Activated CD8-positive, alpha-beta T cell treated with anti-CD3 and anti-CD28 coated beads for 36 hours (primary cell): ENCODE data around the gene ITPKB. TPM values are rescaled to one million over a fixed set of nuclear protein-coding genes. Genes with fewer than 3 reads are reported as not detected.

Experiments
- ATAC-seq: fragments of 200-7000 bp; cut with Tn5 transposase; one replicate; pipeline ENCODE4 v1.10.0; 2021; ENCODE audit warnings: mild to moderate bottlenecking, moderate library complexity
- CTCF ChIA-PET: fragments of 350-600 bp; sonication (Branson Sonifier 250); formaldehyde crosslinking; loops from one replicate; lab custom pipeline; 2021; ENCODE audit warnings: antibody characterized with exemption; lab: Charles Lee
- POLR2A ChIA-PET: fragments of 350-600 bp; sonication (Branson Sonifier 250); formaldehyde crosslinking; loops from one replicate; lab custom pipeline; 2021; ENCODE audit warnings: antibody characterized with exemption; lab: Charles Lee
- DNase-seq: peaks from one replicate; pipeline ENCODE4 v3.0.0-alpha.2; 2020
- H3K27ac Mint-ChIP-seq: one replicate; pipeline ENCODE4 v1.8.0; 2021; ENCODE audit warnings: mild to moderate bottlenecking, mixed read lengths
- H3K27me3 Mint-ChIP-seq: one replicate; pipeline ENCODE4 v1.8.0; 2021; ENCODE audit warnings: mixed read lengths
- H3K36me3 Mint-ChIP-seq: one replicate; pipeline ENCODE4 v1.8.0; 2021; ENCODE audit warnings: low read depth, mixed read lengths
- H3K4me1 Mint-ChIP-seq: one replicate; pipeline ENCODE4 v1.8.0; 2021; ENCODE audit warnings: low read depth, mixed read lengths
- H3K4me3 Mint-ChIP-seq: one replicate; pipeline ENCODE4 v1.8.0; 2021; ENCODE audit warnings: mild to moderate bottlenecking, moderate library complexity, mixed read lengths
- H3K9me3 Mint-ChIP-seq: one replicate; pipeline ENCODE4 v1.8.0; 2021; ENCODE audit warnings: mixed read lengths
- intact Hi-C: fragments of 100-400 bp; cut with micrococcal nuclease; formaldehyde crosslinking; loops from one replicate; pipeline ENCODE4 v1.10.0; 2022
- total RNA-seq, 2 experiments: library from RNA; stranded (reverse); gene quantifications; one replicate each; pipeline ENCODE4 v1.2.3, GENCODE V29; 2021
- TF ChIP-seq, protein P1 (sequence below): fragments of 200-600 bp; IDR thresholded peaks from one replicate; pipeline ENCODE4 v1.8.0; 2022; ENCODE audit warnings: antibody characterized with exemption, mild to moderate bottlenecking

The ITPKB gene
- total RNA-seq, 2 experiments from 2014 or later = 40.8 to 42.6 TPM

DNA sequence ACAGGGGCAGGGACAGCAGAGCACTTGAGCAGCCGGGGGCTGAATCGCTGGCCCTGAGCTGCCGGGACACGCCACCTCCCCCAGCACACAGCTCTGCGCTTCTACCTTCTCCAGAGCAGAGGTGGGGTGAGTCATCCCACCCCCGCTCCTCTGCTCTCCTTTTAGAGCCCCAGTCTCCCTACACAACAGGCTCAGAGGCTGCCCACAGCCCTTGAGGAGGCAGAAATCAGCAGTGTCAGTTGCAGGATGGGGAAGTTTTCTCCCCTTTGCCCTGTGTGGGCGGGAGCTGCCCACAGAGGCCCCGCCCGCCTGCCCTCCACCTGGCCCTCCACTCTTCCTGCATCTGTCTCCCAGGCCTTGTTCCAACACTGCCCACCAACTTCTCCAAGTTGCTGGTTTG is 95.9 kb downstream of the ITPKB start:
- intact Hi-C loops = loop anchor here (5.0 kb wide), 1 partner anchor 34 kb away; no protein-coding TSS in a partner anchor
- ChIA-PET CTCF (interaction anchor here (0.7 to 5.5 kb wide), 13 partner anchors 9 to 185 kb away, joined by 3 to 55 read pairs (median 5); no protein-coding TSS in a partner anchor), POLR2A (interaction anchor here (0.6 to 5.3 kb wide), 14 partner anchors 9 to 185 kb away, joined by 3 to 28 read pairs (median 5); no protein-coding TSS in a partner anchor)
- Mint-ChIP-seq H3K9me3 (no peaks in the 10 kb centered on the region), H3K36me3 (peaks cover 57% of the 10 kb centered on the region), H3K4me3 (peak overlapping the region; percentile 55), H3K27ac (peak overlapping the region; percentile 95), H3K27me3 (no peaks in the 10 kb centered on the region), H3K4me1 (peaks cover 64% of the 10 kb centered on the region)
- TF ChIP-seq, protein P1, sequence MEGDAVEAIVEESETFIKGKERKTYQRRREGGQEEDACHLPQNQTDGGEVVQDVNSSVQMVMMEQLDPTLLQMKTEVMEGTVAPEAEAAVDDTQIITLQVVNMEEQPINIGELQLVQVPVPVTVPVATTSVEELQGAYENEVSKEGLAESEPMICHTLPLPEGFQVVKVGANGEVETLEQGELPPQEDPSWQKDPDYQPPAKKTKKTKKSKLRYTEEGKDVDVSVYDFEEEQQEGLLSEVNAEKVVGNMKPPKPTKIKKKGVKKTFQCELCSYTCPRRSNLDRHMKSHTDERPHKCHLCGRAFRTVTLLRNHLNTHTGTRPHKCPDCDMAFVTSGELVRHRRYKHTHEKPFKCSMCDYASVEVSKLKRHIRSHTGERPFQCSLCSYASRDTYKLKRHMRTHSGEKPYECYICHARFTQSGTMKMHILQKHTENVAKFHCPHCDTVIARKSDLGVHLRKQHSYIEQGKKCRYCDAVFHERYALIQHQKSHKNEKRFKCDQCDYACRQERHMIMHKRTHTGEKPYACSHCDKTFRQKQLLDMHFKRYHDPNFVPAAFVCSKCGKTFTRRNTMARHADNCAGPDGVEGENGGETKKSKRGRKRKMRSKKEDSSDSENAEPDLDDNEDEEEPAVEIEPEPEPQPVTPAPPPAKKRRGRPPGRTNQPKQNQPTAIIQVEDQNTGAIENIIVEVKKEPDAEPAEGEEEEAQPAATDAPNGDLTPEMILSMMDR = no peak
- ATAC-seq (peak; percentile 88), DNase-seq (peak; percentile 91)

DNA sequence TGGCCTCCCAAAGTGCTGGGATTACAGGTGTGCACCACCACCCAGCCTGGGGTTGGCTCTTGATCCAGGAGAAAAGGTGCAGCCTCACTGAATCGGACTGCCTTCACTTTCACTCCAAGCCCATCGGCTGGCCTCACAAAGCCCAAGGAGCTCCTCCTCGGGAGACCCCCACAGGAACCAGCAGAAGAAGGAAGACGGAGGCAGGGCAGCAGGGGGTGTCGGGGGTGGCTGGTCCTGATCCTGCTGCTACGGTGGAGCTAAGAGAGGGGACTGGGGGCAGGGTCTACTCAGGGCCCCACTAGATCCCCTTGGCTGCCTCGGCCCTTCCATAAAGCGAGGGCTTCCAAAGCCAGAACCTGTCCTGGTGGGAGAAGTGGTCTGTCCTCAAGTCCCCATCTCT is 96.7 kb downstream of the ITPKB start:
- TF ChIP-seq, protein P1 = no peak
- Mint-ChIP-seq H3K27ac (peak overlapping the region; percentile 95), H3K9me3 (no peaks in the 10 kb centered on the region), H3K4me1 (peaks cover 64% of the 10 kb centered on the region), H3K27me3 (no peaks in the 10 kb centered on the region), H3K4me3 (no peak overlapping the region), H3K36me3 (peaks cover 50% of the 10 kb centered on the region)
- no peak for DNase-seq
- intact Hi-C loops = loop anchor here (5.0 kb wide), 1 partner anchor 35 kb away; no protein-coding TSS in a partner anchor
- no peak for ATAC-seq
- CTCF ChIA-PET = interaction anchor here (1.4 to 5.5 kb wide), 8 partner anchors 8 to 186 kb away, joined by 3 to 55 read pairs (median 7); no protein-coding TSS in a partner anchor
- POLR2A ChIA-PET = interaction anchor here (0.6 to 5.3 kb wide), 7 partner anchors 8 to 56 kb away, joined by 3 to 28 read pairs (median 4); no protein-coding TSS in a partner anchor

DNA sequence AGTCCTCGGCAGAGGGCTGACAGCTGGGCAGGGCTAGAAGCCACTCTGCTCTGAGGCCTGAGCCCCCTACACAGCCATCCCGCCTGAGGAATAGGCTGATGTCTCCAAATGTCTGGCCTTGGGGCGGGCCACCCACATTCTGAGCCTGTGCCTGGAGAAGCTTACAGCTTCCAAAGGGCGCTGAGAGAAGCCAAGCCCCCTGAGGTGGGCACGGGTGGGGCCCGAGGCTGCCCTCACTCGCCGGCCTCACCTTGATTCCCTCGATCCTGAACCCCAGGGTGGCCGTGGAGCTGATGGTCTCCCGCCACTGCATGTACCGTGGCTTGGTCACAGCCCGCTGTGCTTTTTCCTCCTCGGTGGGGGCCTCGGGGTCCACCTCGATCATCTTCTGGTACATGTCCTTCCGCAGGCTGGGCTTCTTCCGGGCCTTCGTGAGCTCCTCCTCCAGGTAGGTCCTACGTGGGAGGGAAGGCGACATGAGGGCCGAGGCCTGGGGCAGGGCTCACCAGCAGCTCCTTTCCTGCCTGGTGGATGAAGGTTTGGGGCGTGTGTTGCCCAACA is 97.3 kb downstream of the ITPKB start:
- Mint-ChIP-seq H3K4me1 (peaks cover 59% of the 10 kb centered on the region), H3K4me3 (no peak overlapping the region), H3K27me3 (no peaks in the 10 kb centered on the region), H3K36me3 (peaks cover 44% of the 10 kb centered on the region), H3K9me3 (no peaks in the 10 kb centered on the region), H3K27ac (no peak overlapping the region)
- ChIA-PET CTCF (interaction anchor here (1.2 to 5.5 kb wide), 7 partner anchors 8 to 234 kb away, joined by 3 to 55 read pairs (median 6); partner anchors contain the start of gene PARP1), POLR2A (interaction anchor here (0.6 to 5.3 kb wide), 4 partner anchors 8 to 44 kb away, joined by 3 to 28 read pairs (median 4); no protein-coding TSS in a partner anchor)
- ATAC-seq (no peak), DNase-seq (no peak)
- TF ChIP-seq, protein P1 = no peak
- intact Hi-C loops = loop anchor here (5.0 kb wide), 1 partner anchor 36 kb away; no protein-coding TSS in a partner anchor

DNA sequence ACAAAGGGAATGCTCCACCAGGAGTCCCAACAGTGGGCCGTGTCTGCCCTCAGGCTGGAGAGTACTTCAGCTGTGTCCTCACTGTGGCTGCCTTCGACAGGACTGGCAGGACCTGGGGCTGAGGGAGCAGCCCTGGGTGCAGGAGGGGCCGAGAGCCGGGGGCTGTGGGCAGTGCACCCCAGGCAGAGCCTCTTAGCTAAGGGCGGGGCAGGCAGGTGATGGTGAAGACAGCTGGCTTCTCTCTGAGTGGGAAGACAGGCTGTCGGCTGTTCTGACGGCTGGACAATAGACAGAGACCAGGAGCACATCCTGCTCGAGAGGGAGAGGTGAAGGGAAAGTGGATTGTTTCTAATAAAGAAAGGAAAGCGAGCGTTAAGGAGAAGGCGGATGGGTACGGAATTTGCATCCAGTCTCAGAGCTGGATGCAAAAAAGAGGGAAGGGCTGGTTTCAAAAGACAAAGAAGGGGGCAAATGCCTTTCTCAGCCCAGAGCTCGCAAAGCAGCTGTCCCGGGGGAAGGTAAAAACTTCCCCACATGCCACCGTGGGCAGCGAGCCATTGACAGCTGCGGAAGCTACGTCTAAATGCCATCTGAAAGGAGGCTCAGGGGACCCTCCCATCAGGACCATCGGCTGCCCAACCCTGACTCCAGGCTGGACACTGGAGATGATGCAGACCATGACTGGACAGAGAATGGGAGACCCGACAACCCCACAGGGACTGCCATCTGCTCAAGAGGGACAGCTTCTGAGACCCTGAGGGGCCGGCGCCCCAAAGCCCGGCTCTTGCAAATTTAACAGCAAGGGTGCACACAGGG is 98.6 kb downstream of the ITPKB start:
- Mint-ChIP-seq H3K9me3 (no peaks in the 10 kb centered on the region), H3K27ac (peak overlapping the region; percentile 56), H3K27me3 (no peaks in the 10 kb centered on the region), H3K36me3 (peaks cover 35% of the 10 kb centered on the region), H3K4me1 (peaks cover 57% of the 10 kb centered on the region), H3K4me3 (no peak overlapping the region)
- no peak for DNase-seq
- ChIA-PET POLR2A (interaction anchor here (0.9 to 5.3 kb wide), 2 partner anchors 6 to 39 kb away, joined by 4 to 28 read pairs; no protein-coding TSS in a partner anchor), CTCF (interaction anchor here (1.2 to 5.5 kb wide), 5 partner anchors 6 to 232 kb away, joined by 3 to 55 read pairs (median 6); partner anchors contain the start of gene PARP1)
- TF ChIP-seq, protein P1 = no peak
- intact Hi-C loops = loop anchor here (5.0 kb wide), 1 partner anchor 37 kb away; no protein-coding TSS in a partner anchor
- ATAC-seq = no peak
